ENCODE measurements around the gene DEGS2. TPM values are rescaled to one million over a fixed set of nuclear protein-coding genes. Genes with fewer than 3 reads are reported as not detected.

DEGS2 gene
- total and polyA plus RNA-seq, 2 of the 13 experiments (the other 11 are each of a cell fraction or from before 2014, with no cell fraction given) = 0.09 TPM

DNA sequence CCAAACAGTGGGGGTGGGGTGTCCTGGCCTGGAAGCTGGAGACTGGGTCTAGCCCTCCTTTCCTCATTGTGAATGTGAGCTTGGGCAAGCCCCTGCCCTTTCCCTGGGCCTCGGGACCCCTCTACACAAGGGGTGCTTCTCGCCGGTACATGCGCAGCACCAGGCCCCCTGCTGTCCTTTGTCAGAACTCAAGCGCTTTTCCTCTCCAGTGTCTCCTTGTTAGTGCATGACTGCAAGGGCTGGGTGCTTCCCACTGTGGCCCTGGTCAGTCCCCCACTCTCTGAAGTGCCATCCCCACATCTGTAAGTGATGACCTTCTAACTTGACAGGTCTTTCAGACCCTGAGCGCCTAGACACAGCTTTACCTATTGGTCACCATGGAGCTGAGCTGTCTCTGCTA, 44.2 kb downstream of the DEGS2 start:
- no TSS peak for BruUV-seq (replicated peaks)
- Histone ChIP-seq H3K4me3 (replicated peaks in 1 of 3; ENCODE audit: insufficient read depth in 1 of 3, low read depth in 2 of 3, low read length in 3 of 3) (no peak overlapping the region), H3K36me3 (replicated peaks in 1 of 2; ENCODE audit: control insufficient read depth in 1 of 2, insufficient read depth in 2 of 2, low read length in 2 of 2) (no peaks in the 10 kb centered on the region; a peak in 1 of 5 replicates), H2AFZ (ENCODE audit: low read length) (no peak overlapping the region), H3K9ac (ENCODE audit: insufficient read depth, low read depth, low read length) (no peak overlapping the region), H3K9me3 (ENCODE audit: low read length) (no peaks in the 10 kb centered on the region), H3K27ac (ENCODE audit: extremely low read length, insufficient read depth, low read length) (no peak overlapping the region), H3K27me3 (ENCODE audit: control insufficient read depth in 1 of 2, insufficient read depth in 2 of 2, low read length in 2 of 2) (no peaks in the 10 kb centered on the region), H3K4me2 (ENCODE audit: low read depth, low read length) (no peak overlapping the region), H3K4me1 (ENCODE audit: insufficient read depth, low read length) (peaks cover 6% of the 10 kb centered on the region; the same call in 1 of the 2 replicates), H3K79me2 (ENCODE audit: insufficient read depth, low read length) (no peaks in the 10 kb centered on the region), H4K20me1 (ENCODE audit: insufficient read depth, low read length) (no peaks in the 10 kb centered on the region)
- ATAC-seq = no peak
- 92% methylated on average over 6 of the region's 6 CpGs for WGBS (ENCODE audit: low lambda C conversion rate)
- TF ChIP-seq ZNF205 (CRISPR knock-in tag; IDR thresholded peaks at IDR 0.05) = no peak
- TF ChIP-seq RFX3 (CRISPR knock-in tag; IDR thresholded peaks at IDR 0.05) = no peak
- no peak for TF ChIP-seq ZNF225 (CRISPR knock-in tag; IDR thresholded peaks at IDR 0.05)
- TF ChIP-seq MTA3 (CRISPR knock-in tag; IDR thresholded peaks at IDR 0.05) = no peak
- no peak for TF ChIP-seq HNF4A (CRISPR knock-in tag; IDR thresholded peaks at IDR 0.05)
- TF ChIP-seq, protein P1, sequence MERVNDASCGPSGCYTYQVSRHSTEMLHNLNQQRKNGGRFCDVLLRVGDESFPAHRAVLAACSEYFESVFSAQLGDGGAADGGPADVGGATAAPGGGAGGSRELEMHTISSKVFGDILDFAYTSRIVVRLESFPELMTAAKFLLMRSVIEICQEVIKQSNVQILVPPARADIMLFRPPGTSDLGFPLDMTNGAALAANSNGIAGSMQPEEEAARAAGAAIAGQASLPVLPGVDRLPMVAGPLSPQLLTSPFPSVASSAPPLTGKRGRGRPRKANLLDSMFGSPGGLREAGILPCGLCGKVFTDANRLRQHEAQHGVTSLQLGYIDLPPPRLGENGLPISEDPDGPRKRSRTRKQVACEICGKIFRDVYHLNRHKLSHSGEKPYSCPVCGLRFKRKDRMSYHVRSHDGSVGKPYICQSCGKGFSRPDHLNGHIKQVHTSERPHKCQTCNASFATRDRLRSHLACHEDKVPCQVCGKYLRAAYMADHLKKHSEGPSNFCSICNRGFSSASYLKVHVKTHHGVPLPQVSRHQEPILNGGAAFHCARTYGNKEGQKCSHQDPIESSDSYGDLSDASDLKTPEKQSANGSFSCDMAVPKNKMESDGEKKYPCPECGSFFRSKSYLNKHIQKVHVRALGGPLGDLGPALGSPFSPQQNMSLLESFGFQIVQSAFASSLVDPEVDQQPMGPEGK (CRISPR knock-in tag; IDR thresholded peaks at IDR 0.05) = no peak
- TF ChIP-seq THAP11 (CRISPR knock-in tag; IDR thresholded peaks at IDR 0.05) = no peak
- no peak for TF ChIP-seq ZNF619 (CRISPR knock-in tag; IDR thresholded peaks at IDR 0.05)
- no peak for TF ChIP-seq PHF20 (CRISPR knock-in tag; IDR thresholded peaks at IDR 0.05)
- no peak for TF ChIP-seq HOXA5 (CRISPR knock-in tag; IDR thresholded peaks at IDR 0.05)
- TF ChIP-seq GTF3A (CRISPR knock-in tag; conservative IDR thresholded peaks at IDR 0.05) = no peak
- TF ChIP-seq BHLHE40 (IDR thresholded peaks at IDR 0.05; ENCODE audit: low read length) = no peak
- no peak for TF ChIP-seq ZNF292 (CRISPR knock-in tag; IDR thresholded peaks at IDR 0.05; ENCODE audit: borderline replicate concordance, low read depth)
- intact Hi-C loops (cut with micrococcal nuclease; ENCODE audit: unreplicated experiment) = no loop called here
- FAIRE-seq = no peak
- in situ Hi-C loops (cut with HindIII; ENCODE audit: extremely low pct_ligation_motif_present, low pct_unique_long_range_greater_than_20kb) = no loop called here
- DNase-seq (ENCODE audit: low spot score) = no peak
- CTCF ChIA-PET (ENCODE audit: low intra/inter-chr PET ratio, low total read pairs) = no interaction called here
- POLR2A ChIA-PET = no interaction called here

Data from HepG2 (cell line).